Tongue (tissue), 2 donors: Measurements from ENCODE around the gene KCP. TPM values are rescaled to one million over a fixed set of nuclear protein-coding genes. Genes with fewer than 3 reads are reported as not detected.

ENCODE experiments used
- DNase-seq: peaks from one replicate; pipeline ENCODE4 v3.0.0-alpha.2; 2015
- total RNA-seq: library from RNA; depleted of rRNA; stranded (reverse); fragments of >200 nt; gene quantifications from one replicate; pipeline ENCODE4 v1.2.3, GENCODE V29; 2014

The KCP gene
- total RNA-seq, 1 donor from 2014 or later = 0.72 TPM

DNA sequence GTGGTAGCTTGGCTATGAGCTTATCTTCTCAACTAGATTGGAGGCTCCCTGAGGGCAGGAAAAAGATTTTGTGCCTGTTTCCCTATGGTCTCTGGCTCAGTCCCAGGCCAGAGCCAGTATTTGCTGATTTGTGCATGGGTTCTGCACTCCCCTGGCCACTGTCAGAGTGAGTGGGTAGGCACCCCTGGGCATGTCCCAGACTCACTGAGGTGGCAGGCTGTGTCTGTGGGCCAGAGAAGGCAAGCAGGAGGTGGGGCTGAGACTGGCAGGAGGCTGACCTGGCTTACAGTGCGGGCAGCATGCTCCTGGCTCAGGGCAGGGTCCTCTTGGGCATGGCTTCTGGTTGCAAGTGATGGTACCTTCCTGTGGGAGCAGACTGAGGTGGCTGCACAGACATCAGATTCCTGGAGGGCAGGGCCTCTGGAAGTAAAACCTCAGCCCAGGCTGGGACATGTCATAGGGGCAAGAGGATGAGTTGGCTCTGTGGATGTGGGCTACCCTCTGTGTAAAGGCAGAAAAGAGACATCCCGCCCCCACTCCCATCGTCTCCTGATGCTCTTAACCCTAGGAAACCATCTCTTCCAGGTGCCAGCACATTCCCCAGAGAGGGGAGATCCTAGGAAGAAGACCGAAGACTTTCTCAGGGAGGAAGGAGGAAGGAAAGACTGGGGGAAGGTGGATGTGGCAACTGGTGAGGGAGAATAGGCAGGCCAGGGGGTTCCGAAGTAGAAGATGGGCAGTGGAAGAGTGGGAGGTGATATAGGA is 4.3 kb downstream of the KCP start:
- no peak for DNase-seq

GRCh38 chr7:128904381-128905197 is 5.9 kb downstream of the KCP start:
- DNase-seq = peak; percentile 57

DNA sequence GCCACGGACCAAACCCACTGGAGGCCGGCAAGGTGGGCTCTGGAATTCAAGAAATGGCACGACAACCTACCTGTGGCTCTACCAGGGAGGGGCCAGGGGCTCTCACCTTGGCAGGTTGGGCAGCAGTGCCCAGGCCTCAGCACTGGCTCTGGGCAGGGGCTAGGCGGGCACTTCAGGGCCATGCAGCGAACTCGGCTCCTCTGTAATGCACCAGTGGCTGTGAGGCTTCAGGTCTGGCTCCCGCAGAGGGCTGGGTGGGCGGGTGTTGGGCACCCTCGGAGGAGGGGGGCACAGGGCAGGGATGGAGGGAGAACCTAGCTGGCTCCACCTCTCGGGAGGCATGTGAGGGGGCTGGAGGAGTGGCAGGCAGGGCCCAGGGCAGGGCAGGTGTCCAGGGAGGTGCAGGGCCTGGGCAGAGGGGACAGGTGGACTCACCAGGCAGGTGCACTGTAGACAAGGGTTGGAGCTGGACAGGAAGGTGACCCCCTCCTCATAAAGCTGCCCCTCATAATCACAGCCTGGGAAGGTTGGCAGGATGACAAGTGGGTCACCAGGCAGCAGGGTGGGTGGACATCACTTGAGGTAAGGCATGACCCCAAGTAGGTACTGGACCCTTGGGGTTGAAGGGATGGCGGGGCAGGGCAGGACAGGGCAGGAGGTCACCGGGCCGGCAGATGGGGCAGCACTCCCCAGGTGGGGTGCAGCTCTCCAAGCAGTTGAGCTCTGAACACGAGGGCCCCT is 6.7 kb downstream of the KCP start:
- DNase-seq = no peak

GRCh38 chr7:128902761-128903585 is 7.5 kb downstream of the KCP start:
- DNase-seq = no peak

- DNase-seq = no peak
Observed at GRCh38 chr7:128900237-128900636, 10.3 kb downstream of the KCP start.

DNA sequence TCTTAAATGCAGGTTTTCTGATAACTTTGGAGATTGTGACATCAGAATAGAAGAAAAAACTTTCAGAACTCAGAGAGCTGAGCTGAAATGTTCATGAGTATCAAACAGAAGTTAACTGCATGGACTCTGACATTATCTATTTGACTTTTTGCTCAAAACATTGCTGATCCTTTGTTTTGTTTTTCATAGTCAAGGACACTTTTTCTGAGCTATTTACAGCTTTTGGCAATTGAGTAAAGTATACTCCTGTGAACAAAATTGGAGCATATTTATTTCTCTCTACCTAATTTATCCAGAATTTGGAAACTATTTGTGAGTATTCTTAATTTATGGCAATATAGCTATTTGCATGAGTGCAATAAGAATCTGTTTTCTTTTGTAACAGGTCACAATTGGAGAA is 11.1 kb downstream of the KCP start:
- DNase-seq = no peak

DNA sequence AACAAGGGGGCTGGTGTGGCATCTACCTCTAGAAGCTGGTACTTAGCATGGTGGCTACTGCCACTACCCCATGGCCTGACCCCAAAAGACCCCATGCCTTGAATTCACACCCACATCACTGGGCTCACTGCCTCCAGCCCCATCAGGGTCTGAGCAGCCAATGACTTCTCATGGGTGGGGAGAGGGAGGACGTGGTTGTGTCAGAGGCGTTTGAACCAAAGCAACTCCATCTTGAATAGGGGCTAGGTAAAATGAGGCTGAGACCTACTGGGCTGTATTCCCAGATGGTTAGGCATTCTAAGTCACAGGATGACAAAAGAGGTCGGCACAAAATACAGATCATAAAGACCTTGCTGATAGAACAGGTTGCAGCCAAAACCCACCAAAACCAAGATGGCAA is 15.2 kb downstream of the KCP start:
- DNase-seq = no peak

- no peak for DNase-seq
Observed at GRCh38 chr7:128894101-128894440, 16.4 kb downstream of the KCP start.

- no peak for DNase-seq
Observed at GRCh38 chr7:128893251-128894100, 17.0 kb downstream of the KCP start.

- no peak for DNase-seq
Observed at GRCh38 chr7:128892521-128893250, 17.8 kb downstream of the KCP start.

DNA sequence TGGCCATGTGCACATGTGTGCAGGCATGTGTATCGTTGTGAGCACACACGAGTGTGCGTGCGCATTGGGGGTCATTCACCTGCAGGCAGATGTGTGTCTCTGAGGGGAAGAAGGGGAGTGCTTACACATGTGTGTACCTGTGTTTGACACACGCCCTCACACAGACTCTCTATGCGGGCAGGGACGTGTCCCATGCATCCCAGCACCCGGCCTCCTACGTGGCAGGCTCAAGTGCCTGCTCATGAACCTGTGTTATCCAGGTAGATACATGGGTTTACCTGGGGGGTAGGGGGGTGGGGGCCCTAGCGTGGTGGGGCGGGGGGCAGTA is 18.6 kb downstream of the KCP start:
- DNase-seq = no peak

GRCh38 chr7:128891110-128891941 is 19.2 kb downstream of the KCP start:
- DNase-seq = no peak

- no peak for DNase-seq
Observed at GRCh38 chr7:128890306-128891109, 20.0 kb downstream of the KCP start.

DNA sequence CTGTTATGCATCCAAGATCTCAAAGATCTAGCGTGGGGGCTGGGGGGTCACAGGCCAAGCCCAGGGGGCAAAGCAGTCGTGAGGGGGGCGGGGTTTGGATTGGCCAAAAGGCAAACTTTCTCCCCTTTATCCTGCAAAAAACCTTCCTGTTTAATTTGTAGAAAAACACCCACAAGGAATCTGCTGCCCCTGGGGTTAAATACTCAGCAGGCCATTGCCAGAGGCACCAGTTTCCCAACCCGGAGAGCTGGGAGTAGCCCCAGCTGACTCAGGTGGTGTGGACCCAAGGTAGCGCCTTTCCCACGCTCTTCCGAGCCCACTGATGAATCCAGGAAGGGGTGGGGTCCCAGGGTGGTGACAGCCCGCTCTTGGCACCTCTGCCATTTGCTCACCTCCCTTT is 21.4 kb downstream of the KCP start:
- DNase-seq = no peak

GRCh38 chr7:128888756-128889095 is 21.8 kb downstream of the KCP start:
- no peak for DNase-seq

DNA sequence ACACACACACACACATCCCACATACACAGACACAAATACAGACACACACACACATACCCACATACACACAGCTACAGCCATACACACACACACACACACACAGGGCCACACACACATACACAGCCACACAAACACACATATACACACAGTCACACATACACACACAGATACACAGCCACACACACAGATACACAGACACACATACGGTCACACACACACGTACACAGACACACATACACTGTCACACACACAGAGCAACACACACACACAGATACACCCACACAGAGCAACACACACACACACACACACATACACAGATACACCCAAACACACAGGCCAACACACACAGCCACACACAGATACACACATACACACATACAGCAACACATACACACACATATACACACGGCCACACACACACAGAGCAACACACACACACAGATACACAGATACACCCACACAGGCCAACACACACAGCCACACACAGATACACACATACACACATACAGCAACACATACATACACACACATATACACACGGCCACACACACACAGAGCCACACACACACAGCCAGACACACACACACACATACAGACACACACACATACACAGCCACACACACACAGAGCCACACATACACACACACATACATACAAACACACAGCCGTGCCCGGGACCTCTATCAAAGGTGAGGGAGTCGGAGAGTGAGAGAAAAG is 22.3 kb downstream of the KCP start:
- no peak for DNase-seq

- DNase-seq = no peak
Observed at GRCh38 chr7:128887169-128888038, 23.1 kb downstream of the KCP start.
